ENCODE data around the gene CA5A. TPM values are rescaled to one million over a fixed set of nuclear protein-coding genes. Genes with fewer than 3 reads are reported as not detected.

CA5A gene
- total RNA-seq, 1 experiment from 2014 or later: not detected

DNA sequence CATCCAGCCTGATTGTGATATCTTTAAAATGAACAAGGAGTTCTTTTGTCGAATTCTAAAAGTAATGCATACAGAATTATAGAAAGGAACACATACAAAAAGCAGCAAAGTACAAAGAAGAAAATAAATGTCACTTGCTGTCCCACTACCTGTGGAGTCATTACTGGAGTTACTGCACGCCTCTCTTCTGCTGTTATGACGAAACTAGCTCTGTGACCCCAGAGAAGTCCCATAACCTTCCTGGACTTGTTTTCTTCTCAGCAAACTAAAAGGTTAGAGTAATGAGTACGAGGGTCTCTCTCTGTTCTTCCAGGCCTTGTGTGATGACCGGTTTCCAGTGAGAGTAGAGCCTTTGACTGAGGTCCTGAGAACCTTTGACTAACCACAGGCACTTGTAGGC is 41.8 kb upstream of the CA5A start:
- POLR2A ChIA-PET: no interaction called here
- H3K27ac Mint-ChIP-seq (ENCODE audit: low read depth, unreplicated experiment): no peak overlapping the region
- H3K27me3 Mint-ChIP-seq (ENCODE audit: insufficient read depth, unreplicated experiment): no peaks in the 10 kb centered on the region
- TF ChIP-seq, protein P1, sequence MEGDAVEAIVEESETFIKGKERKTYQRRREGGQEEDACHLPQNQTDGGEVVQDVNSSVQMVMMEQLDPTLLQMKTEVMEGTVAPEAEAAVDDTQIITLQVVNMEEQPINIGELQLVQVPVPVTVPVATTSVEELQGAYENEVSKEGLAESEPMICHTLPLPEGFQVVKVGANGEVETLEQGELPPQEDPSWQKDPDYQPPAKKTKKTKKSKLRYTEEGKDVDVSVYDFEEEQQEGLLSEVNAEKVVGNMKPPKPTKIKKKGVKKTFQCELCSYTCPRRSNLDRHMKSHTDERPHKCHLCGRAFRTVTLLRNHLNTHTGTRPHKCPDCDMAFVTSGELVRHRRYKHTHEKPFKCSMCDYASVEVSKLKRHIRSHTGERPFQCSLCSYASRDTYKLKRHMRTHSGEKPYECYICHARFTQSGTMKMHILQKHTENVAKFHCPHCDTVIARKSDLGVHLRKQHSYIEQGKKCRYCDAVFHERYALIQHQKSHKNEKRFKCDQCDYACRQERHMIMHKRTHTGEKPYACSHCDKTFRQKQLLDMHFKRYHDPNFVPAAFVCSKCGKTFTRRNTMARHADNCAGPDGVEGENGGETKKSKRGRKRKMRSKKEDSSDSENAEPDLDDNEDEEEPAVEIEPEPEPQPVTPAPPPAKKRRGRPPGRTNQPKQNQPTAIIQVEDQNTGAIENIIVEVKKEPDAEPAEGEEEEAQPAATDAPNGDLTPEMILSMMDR (IDR thresholded peaks at IDR 0.05; ENCODE audit: unreplicated experiment): no peak
- no peaks in the 10 kb centered on the region for H3K9me3 Mint-ChIP-seq (ENCODE audit: unreplicated experiment)
- BruUV-seq (replicated peaks): no TSS peak
- H3K36me3 Mint-ChIP-seq (ENCODE audit: insufficient read depth, unreplicated experiment): peaks cover 29% of the 10 kb centered on the region
- intact Hi-C loops (cut with micrococcal nuclease): no loop called here
- CTCF ChIA-PET: interaction anchor here (0.6 kb wide), 1 partner anchor 556 kb away, joined by 3 read pairs; no protein-coding TSS in a partner anchor
- no peak overlapping the region for H3K4me3 Mint-ChIP-seq (ENCODE audit: unreplicated experiment)
- no peak for DNase-seq (ENCODE audit: unreplicated experiment)
- H3K4me1 Mint-ChIP-seq (ENCODE audit: insufficient read depth, unreplicated experiment): no peaks in the 10 kb centered on the region

DNA sequence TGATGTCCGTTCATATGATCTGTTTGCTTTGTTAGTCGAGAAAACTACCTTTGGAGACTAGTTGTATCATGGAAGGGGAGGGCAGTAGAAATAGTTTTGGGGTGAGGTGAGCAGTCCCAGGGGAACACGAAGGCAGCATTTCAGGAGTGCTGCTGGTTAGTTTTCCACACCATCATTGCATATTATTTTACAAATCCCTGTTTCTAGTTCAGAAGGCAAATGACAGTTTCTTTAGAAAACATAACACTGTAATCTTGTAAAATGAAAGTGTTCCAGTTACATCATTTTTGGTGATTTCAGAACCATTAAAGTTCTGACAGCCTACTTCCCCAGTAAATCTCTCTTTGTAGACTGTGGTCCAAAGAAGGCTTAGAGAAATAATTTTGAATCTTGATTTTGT is 40.3 kb upstream of the CA5A start:
- POLR2A ChIA-PET: no interaction called here
- no TSS peak for BruUV-seq (replicated peaks)
- Mint-ChIP-seq H3K27ac (ENCODE audit: low read depth, unreplicated experiment) (peak overlapping the region; percentile 54), H3K9me3 (ENCODE audit: unreplicated experiment) (peaks cover 7% of the 10 kb centered on the region), H3K27me3 (ENCODE audit: insufficient read depth, unreplicated experiment) (no peaks in the 10 kb centered on the region), H3K4me1 (ENCODE audit: insufficient read depth, unreplicated experiment) (no peaks in the 10 kb centered on the region), H3K4me3 (ENCODE audit: unreplicated experiment) (no peak overlapping the region), H3K36me3 (ENCODE audit: insufficient read depth, unreplicated experiment) (peaks cover 40% of the 10 kb centered on the region)
- CTCF ChIA-PET: no interaction called here
- intact Hi-C loops (cut with micrococcal nuclease): no loop called here
- DNase-seq (ENCODE audit: unreplicated experiment): no peak
- TF ChIP-seq, protein P1 (IDR thresholded peaks at IDR 0.05; ENCODE audit: unreplicated experiment): no peak

DNA sequence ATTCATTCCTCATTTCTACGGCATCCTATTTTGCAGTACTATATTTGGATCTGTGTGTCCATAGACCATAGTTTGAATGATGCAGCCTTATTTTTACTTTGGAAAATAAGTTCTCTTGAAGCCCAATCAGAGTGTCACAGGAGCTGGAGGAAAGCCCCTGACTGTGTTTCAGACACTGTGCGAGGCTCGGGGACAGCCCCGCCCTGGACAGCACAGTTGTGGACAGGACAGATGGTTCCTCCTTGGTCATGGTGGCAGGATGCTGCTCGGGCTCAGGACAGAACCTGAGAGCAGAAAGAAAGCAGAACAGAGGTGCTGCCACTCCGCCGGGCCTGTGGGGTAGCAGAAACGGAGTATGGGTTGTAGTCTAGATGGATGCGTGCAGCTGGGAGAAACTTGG is 37.8 kb upstream of the CA5A start:
- Mint-ChIP-seq H3K27ac (ENCODE audit: low read depth, unreplicated experiment) (no peak overlapping the region), H3K27me3 (ENCODE audit: insufficient read depth, unreplicated experiment) (no peaks in the 10 kb centered on the region), H3K9me3 (ENCODE audit: unreplicated experiment) (peaks cover 18% of the 10 kb centered on the region), H3K4me1 (ENCODE audit: insufficient read depth, unreplicated experiment) (no peaks in the 10 kb centered on the region), H3K36me3 (ENCODE audit: insufficient read depth, unreplicated experiment) (peaks cover 29% of the 10 kb centered on the region), H3K4me3 (ENCODE audit: unreplicated experiment) (no peak overlapping the region)
- no peak for DNase-seq (ENCODE audit: unreplicated experiment)
- POLR2A ChIA-PET: no interaction called here
- TF ChIP-seq, protein P1 (IDR thresholded peaks at IDR 0.05; ENCODE audit: unreplicated experiment): no peak
- BruUV-seq (replicated peaks): no TSS peak
- intact Hi-C loops (cut with micrococcal nuclease): no loop called here
- CTCF ChIA-PET: no interaction called here

DNA sequence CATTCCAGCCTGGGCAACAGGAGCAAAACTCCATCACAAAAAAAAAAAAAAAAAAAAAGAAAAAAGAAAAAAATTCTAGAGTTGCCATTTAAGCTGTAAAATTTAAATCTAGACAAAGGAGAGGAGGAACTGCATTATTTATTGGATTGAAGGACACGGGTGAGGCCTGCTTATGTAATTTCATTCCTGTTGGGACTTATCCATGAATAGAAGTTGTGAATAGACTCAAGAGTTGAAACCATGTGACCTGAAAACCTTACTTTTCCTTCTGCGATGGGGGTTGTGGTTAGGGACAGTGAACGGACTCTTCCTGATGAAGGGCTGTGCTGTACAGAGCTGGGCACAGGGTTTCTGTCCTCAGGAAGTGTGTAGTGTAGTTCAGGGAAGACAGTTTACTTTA is 37.4 kb upstream of the CA5A start:
- H3K27me3 Mint-ChIP-seq (ENCODE audit: insufficient read depth, unreplicated experiment): no peaks in the 10 kb centered on the region
- H3K4me1 Mint-ChIP-seq (ENCODE audit: insufficient read depth, unreplicated experiment): no peaks in the 10 kb centered on the region
- H3K4me3 Mint-ChIP-seq (ENCODE audit: unreplicated experiment): no peak overlapping the region
- no peak overlapping the region for H3K27ac Mint-ChIP-seq (ENCODE audit: low read depth, unreplicated experiment)
- peaks cover 24% of the 10 kb centered on the region for H3K36me3 Mint-ChIP-seq (ENCODE audit: insufficient read depth, unreplicated experiment)
- H3K9me3 Mint-ChIP-seq (ENCODE audit: unreplicated experiment): peaks cover 18% of the 10 kb centered on the region
- TF ChIP-seq, protein P1 (IDR thresholded peaks at IDR 0.05; ENCODE audit: unreplicated experiment): no peak
- DNase-seq (ENCODE audit: unreplicated experiment): no peak
- ChIA-PET POLR2A (no interaction called here), CTCF (interaction anchor here (0.6 kb wide), 1 partner anchor 584 kb away, joined by 3 read pairs; no protein-coding TSS in a partner anchor)
- intact Hi-C loops (cut with micrococcal nuclease): no loop called here
- no TSS peak for BruUV-seq (replicated peaks)

Measured in MCF 10A (cell line).